ENCODE results near the gene TMEM129. TPM values are rescaled to one million over a fixed set of nuclear protein-coding genes. Genes with fewer than 3 reads are reported as not detected.

The TMEM129 gene
- total RNA-seq, 2 experiments from 2014 or later = 21.9 to 22.4 TPM

GRCh38 chr4:1755297-1755696 lies 34.2 kb upstream of the TMEM129 start:
- no peaks in the 10 kb centered on the region for H3K27me3 Mint-ChIP-seq (ENCODE audit: low read depth)
- H3K4me1 Mint-ChIP-seq (ENCODE audit: low read depth) = peaks cover 14% of the 10 kb centered on the region
- CTCF ChIA-PET = no interaction called here
- no peak overlapping the region for H3K4me3 Mint-ChIP-seq
- no peaks in the 10 kb centered on the region for H3K9me3 Mint-ChIP-seq (ENCODE audit: insufficient read depth)
- no peak for DNase-seq
- POLR2A ChIA-PET = no interaction called here
- no peak for ATAC-seq
- H3K27ac Mint-ChIP-seq = no peak overlapping the region
- no peaks in the 10 kb centered on the region for H3K36me3 Mint-ChIP-seq (ENCODE audit: low read depth)

GRCh38 chr4:1754336-1754735 lies 33.2 kb upstream of the TMEM129 start:
- Mint-ChIP-seq H3K27me3 (ENCODE audit: low read depth) (no peaks in the 10 kb centered on the region), H3K9me3 (ENCODE audit: insufficient read depth) (no peaks in the 10 kb centered on the region), H3K36me3 (ENCODE audit: low read depth) (no peaks in the 10 kb centered on the region), H3K4me1 (ENCODE audit: low read depth) (peaks cover 14% of the 10 kb centered on the region), H3K4me3 (no peak overlapping the region), H3K27ac (no peak overlapping the region)
- ChIA-PET POLR2A (no interaction called here), CTCF (no interaction called here)
- no peak for ATAC-seq
- DNase-seq = no peak

- ChIA-PET POLR2A (interaction anchor here (0.6 kb wide), 1 partner anchor 9 kb away, joined by 3 read pairs; no protein-coding TSS in a partner anchor), CTCF (no interaction called here)
- Mint-ChIP-seq H3K4me1 (ENCODE audit: low read depth) (peaks cover 14% of the 10 kb centered on the region), H3K27me3 (ENCODE audit: low read depth) (no peaks in the 10 kb centered on the region), H3K9me3 (ENCODE audit: insufficient read depth) (no peaks in the 10 kb centered on the region), H3K4me3 (no peak overlapping the region), H3K27ac (no peak overlapping the region), H3K36me3 (ENCODE audit: low read depth) (no peaks in the 10 kb centered on the region)
- ATAC-seq (no peak), DNase-seq (no peak)
These were observed 32.7 kb upstream of the TMEM129 start for GRCh38 chr4:1753697-1754311.

DNA sequence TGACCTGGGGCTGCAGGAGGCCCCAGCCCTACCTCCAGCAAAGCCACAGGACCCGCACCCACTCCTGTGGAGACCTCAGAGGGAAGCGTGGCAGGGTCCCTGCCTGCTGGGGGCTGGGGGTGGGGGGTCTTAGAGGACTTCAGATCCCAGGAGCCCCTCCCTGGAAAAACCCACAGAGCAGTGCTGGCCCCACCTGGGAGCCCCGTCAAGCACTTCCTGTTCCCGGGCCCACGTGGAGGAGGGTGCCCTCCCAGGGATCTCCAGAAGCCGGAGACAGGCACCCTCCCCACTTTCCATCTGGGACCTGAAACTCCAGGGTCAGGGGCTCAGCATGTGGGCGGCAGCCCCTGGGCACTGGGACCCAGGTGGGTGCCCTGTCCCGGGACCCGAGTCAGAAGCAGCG lies 32.2 kb upstream of the TMEM129 start:
- POLR2A ChIA-PET = interaction anchor here (0.6 kb wide), 1 partner anchor 8 kb away, joined by 3 read pairs; no protein-coding TSS in a partner anchor
- H3K4me1 Mint-ChIP-seq (ENCODE audit: low read depth) = peaks cover 14% of the 10 kb centered on the region
- H3K9me3 Mint-ChIP-seq (ENCODE audit: insufficient read depth) = no peaks in the 10 kb centered on the region
- H3K27ac Mint-ChIP-seq = peak overlapping the region; percentile 46
- no peaks in the 10 kb centered on the region for H3K27me3 Mint-ChIP-seq (ENCODE audit: low read depth)
- no peaks in the 10 kb centered on the region for H3K36me3 Mint-ChIP-seq (ENCODE audit: low read depth)
- ATAC-seq (no peak), DNase-seq (no peak)
- CTCF ChIA-PET = interaction anchor here (9.2 kb wide), 1 partner anchor 55 kb away, joined by 107 read pairs; no protein-coding TSS in a partner anchor
- no peak overlapping the region for H3K4me3 Mint-ChIP-seq

DNA sequence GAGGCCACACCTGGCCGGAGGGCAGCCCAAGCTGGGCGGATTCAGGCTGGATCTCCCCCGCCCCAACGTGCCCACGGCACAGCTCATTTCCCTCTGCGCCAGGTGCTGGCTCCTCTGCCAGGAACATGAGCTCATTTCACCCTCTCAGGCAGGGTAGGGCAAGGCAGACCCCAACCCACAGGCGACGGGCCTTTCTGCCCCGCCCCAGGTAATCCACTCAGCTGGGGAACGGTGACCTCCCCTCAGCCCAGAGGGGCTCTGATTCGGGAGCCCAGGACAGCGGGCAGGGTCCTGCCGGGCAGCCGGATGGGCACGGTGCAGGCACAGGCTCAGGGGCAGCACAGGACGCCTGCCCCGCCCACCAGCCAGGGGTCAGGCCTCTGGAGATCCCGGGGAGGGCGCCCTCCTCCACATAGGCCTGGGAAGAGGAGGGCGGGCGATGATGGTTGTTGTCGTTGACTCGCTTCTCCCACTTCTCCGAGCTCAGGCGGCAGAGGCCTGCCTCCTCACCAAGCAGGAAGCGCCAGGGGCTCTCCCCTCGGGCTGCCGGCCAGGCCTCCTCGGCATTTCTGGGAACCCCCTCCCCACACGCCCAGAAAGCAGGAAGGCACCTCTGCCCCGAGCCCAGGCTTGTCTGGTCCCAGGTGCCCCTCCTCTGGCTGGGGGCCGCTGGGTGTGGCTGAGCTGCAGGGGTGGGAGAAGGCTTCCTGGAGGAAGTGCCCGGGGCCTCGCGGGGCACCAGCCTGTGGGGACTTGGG lies 31.3 kb upstream of the TMEM129 start:
- peak; percentile 25 for ATAC-seq
- CTCF ChIA-PET = interaction anchor here (0.6 to 9.2 kb wide), 4 partner anchors 56 to 169 kb away, joined by 3 to 107 read pairs (median 5); no protein-coding TSS in a partner anchor
- DNase-seq = peak; percentile 39
- H3K36me3 Mint-ChIP-seq (ENCODE audit: low read depth) = no peaks in the 10 kb centered on the region
- H3K4me1 Mint-ChIP-seq (ENCODE audit: low read depth) = peaks cover 14% of the 10 kb centered on the region
- H3K4me3 Mint-ChIP-seq = no peak overlapping the region
- H3K27ac Mint-ChIP-seq = peak overlapping the region; percentile 46
- H3K9me3 Mint-ChIP-seq (ENCODE audit: insufficient read depth) = no peaks in the 10 kb centered on the region
- no peaks in the 10 kb centered on the region for H3K27me3 Mint-ChIP-seq (ENCODE audit: low read depth)
- POLR2A ChIA-PET = no interaction called here

DNA sequence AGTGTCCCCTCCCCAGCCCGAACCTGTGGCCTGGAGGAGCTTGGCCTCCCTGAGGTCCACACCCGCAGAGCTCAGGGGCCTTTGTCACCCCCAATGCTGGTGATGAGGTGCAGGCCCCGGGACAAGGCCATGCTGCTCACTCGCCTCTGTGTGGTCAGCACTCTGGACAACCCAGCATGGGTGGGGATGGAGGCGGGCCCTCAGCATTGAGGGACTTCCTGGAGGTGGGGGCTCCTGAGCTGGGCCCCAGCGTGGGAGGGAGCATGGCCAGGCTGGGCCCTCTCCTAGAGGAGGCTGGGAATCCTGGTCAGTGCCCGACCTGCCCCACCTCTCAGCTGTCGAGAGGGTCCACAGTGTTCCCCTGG lies 30.8 kb upstream of the TMEM129 start:
- Mint-ChIP-seq H3K4me3 (no peak overlapping the region), H3K4me1 (ENCODE audit: low read depth) (peaks cover 14% of the 10 kb centered on the region), H3K27me3 (ENCODE audit: low read depth) (no peaks in the 10 kb centered on the region), H3K9me3 (ENCODE audit: insufficient read depth) (no peaks in the 10 kb centered on the region), H3K36me3 (ENCODE audit: low read depth) (no peaks in the 10 kb centered on the region), H3K27ac (no peak overlapping the region)
- POLR2A ChIA-PET = no interaction called here
- CTCF ChIA-PET = interaction anchor here (1.4 to 9.2 kb wide), 3 partner anchors 57 to 148 kb away, joined by 5 to 107 read pairs (median 5); no protein-coding TSS in a partner anchor
- DNase-seq = no peak
- ATAC-seq = no peak

DNA sequence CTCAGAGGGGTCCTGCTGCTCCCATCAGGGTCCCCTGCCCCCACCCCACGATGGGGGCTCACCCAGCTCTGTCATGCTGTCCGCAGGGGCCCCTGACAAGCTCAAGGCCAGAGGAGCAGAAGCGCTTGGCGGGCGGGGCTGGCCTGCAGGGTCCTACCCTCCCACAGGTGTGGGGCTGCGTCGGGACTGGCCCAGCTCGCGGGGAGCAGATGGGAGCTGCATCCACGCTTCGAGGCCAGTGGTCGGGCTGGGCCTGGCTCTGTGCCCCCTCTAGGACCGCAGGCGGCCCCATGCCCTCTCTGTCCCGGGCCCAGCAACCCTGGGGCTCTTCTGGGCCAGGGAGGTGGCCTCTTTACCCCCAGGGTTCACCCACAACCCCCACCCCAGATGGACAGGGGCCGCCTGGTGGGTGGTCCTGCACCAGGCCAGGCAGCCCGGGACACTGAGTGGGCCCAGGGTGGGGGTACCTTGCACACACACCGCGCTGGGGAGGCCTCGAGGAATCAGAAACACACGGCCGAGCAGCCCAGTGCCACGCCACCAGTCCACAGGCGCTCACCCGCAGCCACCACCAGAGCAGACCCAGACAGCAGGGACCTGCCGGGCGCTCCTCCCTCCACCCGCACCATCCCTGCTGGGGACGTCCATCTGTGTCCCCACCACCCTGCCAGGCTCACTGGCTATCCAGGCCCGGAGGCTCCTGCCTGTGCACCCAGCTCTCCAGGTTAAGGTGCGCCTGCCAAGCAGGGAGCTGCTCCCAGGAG lies 30.2 kb upstream of the TMEM129 start:
- Mint-ChIP-seq H3K27me3 (ENCODE audit: low read depth) (no peaks in the 10 kb centered on the region), H3K27ac (peak overlapping the region; percentile 67), H3K4me3 (no peak overlapping the region), H3K4me1 (ENCODE audit: low read depth) (peaks cover 14% of the 10 kb centered on the region), H3K36me3 (ENCODE audit: low read depth) (no peaks in the 10 kb centered on the region), H3K9me3 (ENCODE audit: insufficient read depth) (no peaks in the 10 kb centered on the region)
- CTCF ChIA-PET = interaction anchor here (1.4 to 9.2 kb wide), 3 partner anchors 57 to 149 kb away, joined by 5 to 107 read pairs (median 5); no protein-coding TSS in a partner anchor
- ATAC-seq = no peak
- no peak for DNase-seq
- POLR2A ChIA-PET = no interaction called here

- Mint-ChIP-seq H3K27me3 (ENCODE audit: low read depth) (no peaks in the 10 kb centered on the region), H3K4me1 (ENCODE audit: low read depth) (peaks cover 14% of the 10 kb centered on the region), H3K9me3 (ENCODE audit: insufficient read depth) (no peaks in the 10 kb centered on the region), H3K4me3 (no peak overlapping the region), H3K27ac (peak overlapping the region; percentile 67), H3K36me3 (ENCODE audit: low read depth) (no peaks in the 10 kb centered on the region)
- ChIA-PET POLR2A (no interaction called here), CTCF (interaction anchor here (9.2 kb wide), 1 partner anchor 58 kb away, joined by 107 read pairs; no protein-coding TSS in a partner anchor)
- ATAC-seq (no peak), DNase-seq (no peak)
These were observed 29.4 kb upstream of the TMEM129 start for GRCh38 chr4:1750381-1751154.

DNA sequence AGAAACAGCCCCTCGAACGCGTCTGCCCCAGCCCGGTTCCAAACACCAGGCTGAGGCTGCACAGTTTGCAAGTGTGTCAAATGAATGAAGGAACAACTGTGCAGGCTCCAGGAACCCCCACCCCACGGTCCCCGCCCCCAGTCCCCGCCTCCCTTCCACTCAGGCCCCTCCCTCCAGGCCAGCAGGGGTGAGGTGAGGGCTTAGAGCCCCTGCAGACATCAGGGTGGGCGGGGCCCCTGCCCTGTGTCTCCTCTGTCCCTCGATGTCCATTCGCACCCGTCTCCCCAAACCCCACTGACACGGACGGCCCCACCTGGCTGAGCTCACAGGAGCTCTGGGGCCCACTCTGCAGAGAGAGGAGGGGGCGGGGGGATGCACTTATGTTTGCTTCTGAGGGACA lies 28.7 kb upstream of the TMEM129 start:
- H3K27ac Mint-ChIP-seq = no peak overlapping the region
- ATAC-seq (no peak), DNase-seq (no peak)
- no peaks in the 10 kb centered on the region for H3K27me3 Mint-ChIP-seq (ENCODE audit: low read depth)
- H3K36me3 Mint-ChIP-seq (ENCODE audit: low read depth) = peaks cover 6% of the 10 kb centered on the region
- H3K4me3 Mint-ChIP-seq = no peak overlapping the region
- H3K4me1 Mint-ChIP-seq (ENCODE audit: low read depth) = peaks cover 14% of the 10 kb centered on the region
- H3K9me3 Mint-ChIP-seq (ENCODE audit: insufficient read depth) = no peaks in the 10 kb centered on the region
- POLR2A ChIA-PET = no interaction called here
- CTCF ChIA-PET = interaction anchor here (9.2 kb wide), 1 partner anchor 59 kb away, joined by 107 read pairs; no protein-coding TSS in a partner anchor

GRCh38 chr4:1749370-1749769 lies 28.2 kb upstream of the TMEM129 start:
- Mint-ChIP-seq H3K4me3 (no peak overlapping the region), H3K27ac (no peak overlapping the region), H3K36me3 (ENCODE audit: low read depth) (peaks cover 8% of the 10 kb centered on the region), H3K9me3 (ENCODE audit: insufficient read depth) (no peaks in the 10 kb centered on the region), H3K27me3 (ENCODE audit: low read depth) (no peaks in the 10 kb centered on the region), H3K4me1 (ENCODE audit: low read depth) (peaks cover 14% of the 10 kb centered on the region)
- DNase-seq (no peak), ATAC-seq (no peak)
- ChIA-PET POLR2A (no interaction called here), CTCF (interaction anchor here (9.2 kb wide), 1 partner anchor 59 kb away, joined by 107 read pairs; no protein-coding TSS in a partner anchor)

- ChIA-PET CTCF (interaction anchor here (0.6 to 9.2 kb wide), 18 partner anchors 25 to 446 kb away, joined by 3 to 107 read pairs (median 4); partner anchors contain the start of gene FGFR3), POLR2A (no interaction called here)
- Mint-ChIP-seq H3K36me3 (ENCODE audit: low read depth) (peaks cover 15% of the 10 kb centered on the region), H3K27me3 (ENCODE audit: low read depth) (no peaks in the 10 kb centered on the region), H3K4me1 (ENCODE audit: low read depth) (peaks cover 14% of the 10 kb centered on the region), H3K9me3 (ENCODE audit: insufficient read depth) (no peaks in the 10 kb centered on the region), H3K27ac (no peak overlapping the region), H3K4me3 (no peak overlapping the region)
- peak; percentile 91 for DNase-seq
- peak; percentile 73 for ATAC-seq
These were observed 27.4 kb upstream of the TMEM129 start for GRCh38 chr4:1748465-1748995.

Data from activated CD8-positive, alpha-beta T cell treated with anti-CD3 and anti-CD28 coated beads, Interleukin-2, amount 10 ng/mL, durations not matched to agents 7 days and 5 days (primary cell).